Vagina (tissue), 2 donors: ENCODE results near the gene ZNF692. TPM values are rescaled to one million over a fixed set of nuclear protein-coding genes. Genes with fewer than 3 reads are reported as not detected.

ENCODE experiments used
- DNase-seq, 2 donors: peaks; one replicate each; pipeline ENCODE4 v3.0.0-alpha.2; 2017; ENCODE audit errors: extremely low spot score in 2 of 2
- H3K27ac ChIP-seq: fragments of 200-600 bp; sonication (generic); one replicate; pipeline ENCODE4 v1.5.1; 2019
- H3K27me3 ChIP-seq: fragments of 200-600 bp; sonication (generic); one replicate; pipeline ENCODE4 v1.5.1; 2019
- H3K36me3 ChIP-seq, 2 donors: fragments of 200-600 bp; sonication (generic); one replicate each; pipeline ENCODE4 v1.5.1; 2017 to 2019
- H3K4me1 ChIP-seq: fragments of 200-600 bp; sonication (generic); one replicate; pipeline ENCODE4 v1.5.1; 2019
- H3K4me3 ChIP-seq, 2 donors: fragments of 200-600 bp; sonication (generic); 1 replicate in 1 of 2; 2 replicates in 1 of 2; pipeline ENCODE4 v1.5.1; 2016 to 2019
- H3K9me3 ChIP-seq: fragments of 200-600 bp; sonication (generic); one replicate; pipeline ENCODE4 v1.5.1; 2019
- POLR2A ChIP-seq, 2 donors: fragments of 450-650 bp; IDR thresholded peaks; one replicate each; pipeline ENCODE4 v1.6.1; 2017; ENCODE audit warnings: antibody characterized with exemption in 2 of 2, mild to moderate bottlenecking in 2 of 2, moderate library complexity in 2 of 2
- POLR2AphosphoS5 ChIP-seq, 2 donors: sonication (generic); formaldehyde crosslinking; IDR thresholded peaks; one replicate each; pipeline ENCODE4 v1.9.0; 2017; ENCODE audit warnings: antibody characterized with exemption in 2 of 2, mild to moderate bottlenecking in 2 of 2, low read depth in 1 of 2; ENCODE audit not compliant: insufficient read depth in 1 of 2
- intact Hi-C: fragments of 100-400 bp; cut with DNase I; formaldehyde crosslinking; loops from one replicate; pipeline ENCODE4 v1.15.1; 2023
- microRNA-seq: library from miRNA; unstranded; fragments of <30 nt; microRNA quantifications from one replicate; pipeline ENCODE4, GENCODE V29; 2017; ENCODE audit warnings: borderline number of aligned reads, borderline replicate concordance
- small RNA-seq: library from RNA; depleted of rRNA; stranded (forward); fragments of <200 nt; gene quantifications from one replicate; pipeline ENCODE3, GENCODE V24; 2016
- total RNA-seq: library from RNA; depleted of rRNA; stranded (reverse); fragments of >200 nt; gene quantifications from one replicate; pipeline ENCODE4 v1.2.3, GENCODE V29; 2016
- TF ChIP-seq, protein P1 (sequence below), 3 experiments: fragments of 450-650 bp in 2 of 3; fragments of 200-600 bp in 1 of 3; sonication (generic) in 1 of 3; IDR thresholded peaks; one replicate each; pipeline ENCODE4 v1.5.1; 2017 to 2019; ENCODE audit warnings: antibody characterized with exemption in 3 of 3, mild to moderate bottlenecking in 2 of 3, moderate library complexity in 2 of 3

The ZNF692 gene
- total RNA-seq, 1 donor from 2014 or later = 46.7 TPM

DNA sequence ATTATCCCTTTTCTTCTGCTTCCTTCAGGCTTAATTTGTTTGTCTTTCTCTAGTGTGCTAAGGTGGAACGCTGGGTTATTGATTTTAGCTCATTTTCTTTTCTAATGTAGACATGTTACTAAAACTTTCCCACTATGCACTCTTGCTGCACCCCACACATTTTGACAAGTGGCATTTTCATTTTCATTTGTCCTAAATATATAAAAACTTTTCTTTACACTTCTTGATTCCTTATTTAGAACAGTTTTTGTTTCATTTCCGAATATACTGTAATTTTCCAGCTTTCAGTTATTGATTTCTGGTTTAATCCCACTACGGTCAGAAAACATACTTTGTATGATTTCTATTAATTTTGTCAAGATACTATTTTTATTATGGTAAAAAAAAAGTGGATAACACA lies 58.4 kb downstream of the ZNF692 start:
- Histone ChIP-seq H3K36me3 (no peaks in the 10 kb centered on the region), H3K27me3 (no peaks in the 10 kb centered on the region), H3K4me1 (no peaks in the 10 kb centered on the region), H3K9me3 (no peaks in the 10 kb centered on the region), H3K4me3 (no peak overlapping the region), H3K27ac (no peak overlapping the region)
- TF ChIP-seq, protein P1, sequence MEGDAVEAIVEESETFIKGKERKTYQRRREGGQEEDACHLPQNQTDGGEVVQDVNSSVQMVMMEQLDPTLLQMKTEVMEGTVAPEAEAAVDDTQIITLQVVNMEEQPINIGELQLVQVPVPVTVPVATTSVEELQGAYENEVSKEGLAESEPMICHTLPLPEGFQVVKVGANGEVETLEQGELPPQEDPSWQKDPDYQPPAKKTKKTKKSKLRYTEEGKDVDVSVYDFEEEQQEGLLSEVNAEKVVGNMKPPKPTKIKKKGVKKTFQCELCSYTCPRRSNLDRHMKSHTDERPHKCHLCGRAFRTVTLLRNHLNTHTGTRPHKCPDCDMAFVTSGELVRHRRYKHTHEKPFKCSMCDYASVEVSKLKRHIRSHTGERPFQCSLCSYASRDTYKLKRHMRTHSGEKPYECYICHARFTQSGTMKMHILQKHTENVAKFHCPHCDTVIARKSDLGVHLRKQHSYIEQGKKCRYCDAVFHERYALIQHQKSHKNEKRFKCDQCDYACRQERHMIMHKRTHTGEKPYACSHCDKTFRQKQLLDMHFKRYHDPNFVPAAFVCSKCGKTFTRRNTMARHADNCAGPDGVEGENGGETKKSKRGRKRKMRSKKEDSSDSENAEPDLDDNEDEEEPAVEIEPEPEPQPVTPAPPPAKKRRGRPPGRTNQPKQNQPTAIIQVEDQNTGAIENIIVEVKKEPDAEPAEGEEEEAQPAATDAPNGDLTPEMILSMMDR (IDR thresholded peaks at IDR 0.05) = no peak
- TF ChIP-seq POLR2A (IDR thresholded peaks at IDR 0.05) (no peak), POLR2AphosphoS5 (IDR thresholded peaks at IDR 0.05; ENCODE audit: insufficient read depth in 1 of 2, low read depth in 1 of 2) (no peak)
- intact Hi-C loops = no loop called here
- DNase-seq = no peak

Small RNAs within 50 kb of the gene (microRNA-seq; reads per million reads assigned to microRNA genes)
- not detected for gene MIR3124

Small RNAs within 50 kb of the gene (small RNA-seq; reads per million reads assigned to genes)
- not detected for gene MIR3124

Other genes with a start within 250 kb of the ZNF692 start
- gene OR2T11, start 224.0 kb downstream of the ZNF692 start, total RNA-seq = not detected
- not detected for gene OR2T35, start 213.8 kb downstream of the ZNF692 start, total RNA-seq
- not detected for gene OR2T27, start 203.6 kb downstream of the ZNF692 start, total RNA-seq
- not detected for gene OR14I1, start 156.3 kb downstream of the ZNF692 start, total RNA-seq
- gene LYPD8, start 103.3 kb downstream of the ZNF692 start, total RNA-seq = not detected
- gene SH3BP5L, start 33.2 kb downstream of the ZNF692 start, total RNA-seq = 18.7 TPM
- 44.9 TPM for gene ZNF672, start 20.9 kb downstream of the ZNF692 start, total RNA-seq
- gene PGBD2, start 47.1 kb upstream of the ZNF692 start, total RNA-seq = 12.5 TPM